ENCODE data around the gene PRDM5.
"Not testable (repeated sequence)": the region's sequence is repeated elsewhere in the genome, so short reads cannot be mapped to it uniquely, and the experiment has no call there.

PRDM5 gene

DNA sequence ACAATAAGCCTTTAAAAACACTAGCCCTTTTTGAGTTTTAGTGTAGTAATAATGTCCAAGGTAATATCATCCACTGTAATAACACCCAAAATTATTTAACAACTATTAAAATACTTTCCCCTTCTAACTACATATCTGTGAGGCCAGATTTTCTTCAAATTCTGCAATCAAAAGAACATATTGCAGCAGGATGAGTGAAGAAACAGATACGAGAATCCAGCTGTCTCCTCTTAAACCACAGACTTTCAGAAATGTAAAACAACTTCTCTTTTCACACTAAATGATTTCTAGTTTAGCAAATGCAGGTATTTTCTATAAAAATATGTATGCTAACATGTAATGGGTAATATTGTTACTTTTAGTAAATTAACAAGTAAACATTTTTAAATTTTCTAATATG lies 148.9 kb downstream of the PRDM5 start:
- H3K4me3 ChIP-seq (ENCODE audit: low read length): no peak overlapping the region
- DNase-seq (ENCODE audit: low read depth, low spot score): no peak

DNA sequence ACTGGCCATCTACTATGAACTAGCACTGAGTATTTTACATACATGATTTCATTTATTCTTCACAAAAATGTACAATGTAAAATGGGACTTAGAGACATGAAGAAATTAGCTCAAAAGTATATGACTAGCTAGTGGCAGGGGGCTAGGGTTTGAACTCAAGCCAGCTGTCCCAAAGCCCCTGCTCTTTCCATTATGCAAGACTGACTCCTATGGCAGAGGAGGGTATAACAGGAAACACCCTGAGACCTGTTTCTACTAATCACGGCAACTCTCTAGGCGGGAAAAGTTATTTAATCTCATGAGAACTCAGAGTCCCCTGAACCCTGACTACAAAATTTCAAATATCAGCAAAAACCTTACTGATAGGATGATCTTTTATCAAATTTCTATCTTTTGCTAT lies 150.6 kb downstream of the PRDM5 start:
- no peak for DNase-seq (ENCODE audit: low read depth, low spot score)
- H3K4me3 ChIP-seq (ENCODE audit: low read length): no peak overlapping the region

DNA sequence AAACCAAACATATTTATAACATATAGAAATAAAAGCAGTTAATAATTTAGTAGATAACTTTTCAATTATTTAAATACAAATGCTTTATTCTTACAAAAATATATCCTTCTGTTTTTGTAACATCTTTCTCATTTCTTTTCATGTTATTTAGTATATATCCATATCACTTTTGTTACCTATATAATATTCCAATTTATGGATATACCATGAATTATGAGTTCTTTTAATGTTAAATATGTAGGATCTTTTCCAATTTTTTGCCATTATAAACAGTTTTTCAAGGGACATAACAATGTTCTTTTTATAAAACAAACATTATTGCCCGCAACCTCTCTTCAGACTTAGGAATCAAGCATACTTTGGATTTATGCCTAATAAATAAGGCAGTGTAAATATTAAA lies 151.6 kb downstream of the PRDM5 start:
- no peak for DNase-seq (ENCODE audit: low read depth, low spot score)
- H3K4me3 ChIP-seq (ENCODE audit: low read length): no peak overlapping the region

DNA sequence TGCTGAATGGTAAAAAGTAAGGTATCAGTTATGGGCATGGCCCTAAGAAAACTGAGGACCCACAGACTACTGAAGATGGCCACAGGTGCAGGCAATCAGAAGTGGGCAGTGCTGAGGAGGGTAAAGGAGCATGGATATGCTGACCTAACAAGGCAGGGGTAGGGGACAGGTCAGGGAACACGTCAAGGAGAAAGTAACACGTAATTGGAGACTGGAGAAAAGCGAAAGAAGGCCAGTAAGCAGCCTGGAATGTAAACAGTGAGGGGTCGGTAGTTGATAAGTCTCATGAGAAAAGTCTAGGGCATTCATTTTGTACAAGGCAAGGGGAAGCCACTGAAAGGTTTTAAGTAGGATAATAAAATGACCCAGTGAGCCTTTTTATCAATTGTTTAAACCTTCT lies 153.3 kb downstream of the PRDM5 start:
- no peak for DNase-seq (ENCODE audit: low read depth, low spot score)

DNA sequence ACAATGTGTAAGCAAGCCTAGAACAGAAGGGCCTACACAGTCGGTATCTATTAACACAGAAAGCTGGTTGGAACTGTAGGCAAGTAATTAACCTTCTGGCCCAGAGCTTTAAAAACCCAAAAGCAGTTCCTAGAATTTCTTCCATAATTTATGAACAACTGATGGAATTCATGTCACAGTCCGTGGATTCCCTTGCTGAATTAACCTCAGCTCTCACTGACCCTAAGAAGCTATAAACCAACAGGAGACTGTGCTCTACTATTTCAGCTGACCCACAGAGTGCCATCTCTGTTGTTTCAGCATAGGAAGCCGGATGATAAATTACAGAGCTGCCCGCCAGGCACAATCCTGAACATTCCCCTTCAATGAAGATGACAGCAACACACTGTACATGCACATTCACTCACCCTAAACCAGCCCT lies 157.3 kb downstream of the PRDM5 start:
- DNase-seq (ENCODE audit: low read depth, low spot score): no peak
- no peak overlapping the region for H3K4me3 ChIP-seq (ENCODE audit: low read length)

More for the DNA sequence above, 153.3 kb downstream of the PRDM5 start:
- H3K4me3 ChIP-seq (ENCODE audit: low read length): no peak overlapping the region

DNA sequence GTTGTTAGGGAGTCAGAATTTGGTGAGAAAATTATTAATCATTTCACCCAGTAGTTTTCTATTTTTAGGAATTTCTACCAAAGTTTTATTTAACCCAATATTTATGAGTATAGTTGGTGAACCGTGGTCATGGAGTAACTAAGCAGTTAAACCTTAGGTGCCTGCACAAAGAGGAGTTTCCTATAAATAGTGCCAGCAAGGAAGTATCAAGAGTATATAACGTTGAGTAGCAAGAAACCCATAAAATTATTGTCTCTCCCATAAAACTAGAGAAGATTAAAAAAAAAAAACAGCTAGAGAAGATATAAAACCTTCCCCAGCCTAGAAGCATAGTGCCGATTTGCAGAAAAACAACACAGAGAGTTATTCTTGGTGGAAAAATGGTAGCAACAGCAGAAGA lies 158.9 kb downstream of the PRDM5 start:
- no peak overlapping the region for H3K4me3 ChIP-seq (ENCODE audit: low read length)
- no peak for DNase-seq (ENCODE audit: low read depth, low spot score)

DNA sequence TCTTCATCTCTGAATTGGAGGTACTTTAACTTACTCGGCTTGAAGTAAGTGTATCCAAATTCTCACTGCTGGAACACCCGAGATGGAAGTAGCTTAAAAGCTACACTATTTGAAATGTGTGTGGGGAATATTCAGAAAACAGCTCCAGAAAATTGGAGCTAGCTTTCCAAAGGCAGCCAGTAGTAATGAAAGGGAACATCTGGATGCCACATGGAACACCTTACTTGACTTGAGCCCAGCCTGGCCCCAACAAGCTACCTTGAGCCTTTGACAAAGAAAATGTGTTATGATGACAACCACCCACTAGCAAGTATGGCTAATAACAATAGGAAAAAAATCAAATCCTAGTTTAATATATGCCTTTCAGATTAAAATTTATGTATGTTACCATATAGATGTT lies 161.5 kb downstream of the PRDM5 start:
- no peak for DNase-seq (ENCODE audit: low read depth, low spot score)
- H3K4me3 ChIP-seq (ENCODE audit: low read length): no peak overlapping the region

DNA sequence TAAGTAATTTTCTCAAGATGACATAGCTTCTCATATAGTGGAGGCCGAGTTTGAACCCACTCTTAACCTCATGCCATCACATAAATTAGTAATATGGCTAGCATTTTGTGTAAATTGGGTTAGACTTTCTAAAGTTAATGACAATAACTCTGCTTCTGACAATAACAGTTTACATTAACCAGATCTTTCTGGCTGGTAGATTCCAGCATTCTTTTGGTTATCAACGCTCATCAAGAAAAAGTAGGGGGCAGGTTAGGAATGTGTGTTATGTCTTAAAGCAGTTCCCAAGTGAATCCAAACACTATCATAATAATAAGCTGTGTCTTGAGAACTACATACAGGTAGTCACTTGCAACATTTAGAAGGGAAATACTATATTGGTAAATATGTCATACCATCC lies 162.5 kb downstream of the PRDM5 start:
- no peak for DNase-seq (ENCODE audit: low read depth, low spot score)
- no peak overlapping the region for H3K4me3 ChIP-seq (ENCODE audit: low read length)

DNA sequence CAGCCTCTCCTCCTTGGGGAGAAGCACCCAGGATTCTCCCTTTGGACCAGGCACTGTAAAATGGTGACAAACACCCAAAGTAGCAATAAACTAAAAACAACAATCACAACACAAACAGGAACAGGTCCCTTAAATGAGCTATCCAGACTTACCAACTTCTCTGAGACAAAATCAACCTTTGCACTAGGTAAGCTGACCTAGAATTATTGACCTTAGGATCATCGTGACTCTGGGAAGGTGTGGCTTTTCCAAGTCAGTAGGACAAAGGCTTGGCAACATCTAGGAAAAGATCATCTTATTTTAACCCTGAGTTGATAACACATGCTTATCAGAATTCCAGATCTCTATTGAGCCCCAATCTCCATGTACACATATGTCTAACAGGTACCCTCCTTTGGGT lies 166.7 kb downstream of the PRDM5 start:
- H3K4me3 ChIP-seq (ENCODE audit: low read length): no peak overlapping the region
- DNase-seq (ENCODE audit: low read depth, low spot score): no peak

DNA sequence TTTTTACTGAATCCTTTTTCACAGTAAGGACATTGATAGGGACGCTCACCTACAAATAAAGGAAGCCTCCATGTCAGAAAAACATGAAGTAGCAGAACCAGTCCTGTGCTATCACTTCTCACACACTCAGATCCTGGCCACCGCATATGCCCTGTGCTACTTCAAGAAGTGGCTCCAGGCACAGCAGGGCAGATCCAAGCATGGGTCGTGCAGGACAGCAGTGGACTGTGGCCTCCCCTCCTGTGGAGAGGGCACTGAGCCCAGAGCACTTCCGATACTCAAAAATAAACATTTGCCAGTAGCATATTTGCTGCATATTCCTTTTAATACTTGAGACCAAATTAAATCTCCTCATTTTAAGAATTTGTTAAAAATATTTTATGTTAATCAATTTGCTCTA lies 167.9 kb downstream of the PRDM5 start:
- DNase-seq (ENCODE audit: low read depth, low spot score): no peak
- no peak overlapping the region for H3K4me3 ChIP-seq (ENCODE audit: low read length)

DNA sequence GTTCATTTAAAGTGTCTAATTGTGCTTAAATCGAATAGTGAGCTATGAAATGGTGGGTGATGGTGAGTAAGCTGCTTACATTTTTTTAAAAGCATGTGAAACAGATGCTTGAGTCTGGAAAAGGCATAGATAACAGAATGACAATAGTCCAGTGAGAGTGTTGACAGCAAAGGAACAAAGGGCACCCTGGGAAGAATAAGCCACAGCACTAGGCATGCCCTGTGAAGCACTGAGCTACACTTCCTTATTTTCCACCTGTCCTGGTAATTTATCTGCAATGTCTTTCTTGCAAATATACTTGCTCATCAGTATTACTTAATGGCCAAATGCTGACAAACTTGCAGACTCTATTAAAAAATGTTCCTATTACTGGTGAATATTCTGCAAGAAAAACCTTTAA lies 168.7 kb downstream of the PRDM5 start:
- DNase-seq (ENCODE audit: low read depth, low spot score): no peak
- H3K4me3 ChIP-seq (ENCODE audit: low read length): no peak overlapping the region

DNA sequence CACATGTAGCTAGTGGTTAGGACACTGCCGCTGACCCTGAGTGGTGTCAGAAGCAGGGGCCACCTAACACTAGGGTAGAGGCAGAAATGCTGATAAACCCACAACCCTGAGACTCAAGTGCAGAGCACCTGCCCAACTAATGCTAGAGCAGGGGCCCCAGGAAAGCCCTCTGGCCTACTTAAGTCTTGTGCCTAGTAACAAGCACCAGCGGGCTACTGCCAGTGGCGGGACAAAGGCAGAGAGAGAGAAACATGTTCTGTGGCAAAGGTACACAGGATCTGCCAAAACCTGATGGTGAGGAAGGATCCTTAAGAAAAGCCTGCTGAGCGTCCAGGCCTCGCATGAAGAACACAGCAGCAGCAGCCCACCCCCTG lies 172.4 kb downstream of the PRDM5 start:
- H3K4me3 ChIP-seq (ENCODE audit: low read length): no peak overlapping the region
- DNase-seq (ENCODE audit: low read depth, low spot score): no peak

DNA sequence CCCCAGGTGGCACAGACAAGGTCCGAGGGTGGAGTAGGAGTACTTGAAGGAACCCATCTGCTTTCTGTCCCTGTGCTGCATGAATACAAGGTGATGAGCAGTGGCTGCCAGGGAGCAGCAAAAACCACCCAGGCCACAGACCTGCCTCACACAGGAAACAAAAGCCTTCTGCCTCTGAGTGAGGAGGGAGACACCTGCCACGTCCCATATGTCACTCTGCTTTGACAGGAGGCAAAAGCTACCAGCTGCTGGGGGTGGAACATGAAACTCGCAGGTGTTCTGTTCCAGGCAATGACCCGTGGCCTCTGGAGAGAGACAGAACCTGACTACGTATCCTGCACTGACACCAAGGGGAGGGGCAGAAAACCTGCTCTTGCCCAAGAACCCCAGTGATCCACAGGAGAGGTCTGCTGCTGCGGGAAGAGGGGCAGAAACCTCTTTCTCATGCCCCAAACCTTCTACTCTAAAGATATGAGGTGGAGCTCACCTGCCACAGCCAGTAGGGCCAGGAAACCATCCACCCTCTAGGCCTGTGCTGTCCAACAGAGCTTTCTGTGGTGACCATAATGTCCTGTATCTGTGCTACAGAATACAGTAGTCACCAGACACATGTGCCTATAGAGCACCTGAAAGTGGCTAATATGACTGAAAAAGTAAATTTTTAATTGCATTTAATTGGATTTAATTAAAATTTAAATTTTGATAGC lies 172.9 kb downstream of the PRDM5 start:
- no peak overlapping the region for H3K4me3 ChIP-seq (ENCODE audit: low read length)
- peak; percentile 80 for DNase-seq (ENCODE audit: low read depth, low spot score)

DNA sequence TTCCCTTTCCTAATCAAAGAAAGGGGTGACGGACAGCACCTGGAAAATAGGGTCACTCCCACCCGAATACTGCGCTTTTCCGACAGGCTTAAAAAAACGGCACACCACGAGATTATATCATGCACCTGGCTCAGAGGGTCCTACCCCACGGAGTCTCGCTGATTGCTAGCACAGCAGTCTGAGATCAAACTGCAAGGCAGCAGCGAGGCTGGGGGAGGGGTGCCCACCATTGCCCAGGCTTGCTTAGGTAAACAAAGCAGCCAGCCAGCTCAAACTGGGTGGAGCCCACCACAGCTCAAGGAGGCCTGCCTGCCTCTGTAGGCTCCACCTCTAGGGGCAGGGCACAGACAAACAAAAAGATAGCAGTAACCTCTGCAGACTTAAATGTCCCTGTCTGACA lies 180.9 kb downstream of the PRDM5 start:
- not testable (repeated sequence) for DNase-seq (ENCODE audit: low read depth, low spot score); H3K4me3 ChIP-seq (ENCODE audit: low read length)

DNA sequence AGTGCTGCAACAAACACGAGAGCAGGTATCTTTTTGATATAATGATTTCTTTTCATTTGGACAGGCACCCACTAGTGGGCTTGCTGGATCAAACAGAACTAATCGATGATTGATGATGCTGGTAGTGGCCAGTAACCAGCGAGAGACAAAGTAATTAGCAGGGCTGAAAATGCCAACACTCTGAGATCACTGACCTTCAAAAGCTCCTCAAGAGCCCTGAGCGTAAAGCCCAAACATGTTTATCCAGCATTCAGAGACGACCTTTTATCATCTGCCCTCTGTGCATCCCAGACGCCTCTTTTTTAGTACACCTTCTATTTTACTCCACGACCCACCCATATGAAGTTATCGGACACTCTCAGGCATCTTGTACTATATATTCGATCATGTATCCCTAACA lies 186.2 kb downstream of the PRDM5 start:
- H3K4me3 ChIP-seq (ENCODE audit: low read length): no peak overlapping the region
- DNase-seq (ENCODE audit: low read depth, low spot score): no peak

DNA sequence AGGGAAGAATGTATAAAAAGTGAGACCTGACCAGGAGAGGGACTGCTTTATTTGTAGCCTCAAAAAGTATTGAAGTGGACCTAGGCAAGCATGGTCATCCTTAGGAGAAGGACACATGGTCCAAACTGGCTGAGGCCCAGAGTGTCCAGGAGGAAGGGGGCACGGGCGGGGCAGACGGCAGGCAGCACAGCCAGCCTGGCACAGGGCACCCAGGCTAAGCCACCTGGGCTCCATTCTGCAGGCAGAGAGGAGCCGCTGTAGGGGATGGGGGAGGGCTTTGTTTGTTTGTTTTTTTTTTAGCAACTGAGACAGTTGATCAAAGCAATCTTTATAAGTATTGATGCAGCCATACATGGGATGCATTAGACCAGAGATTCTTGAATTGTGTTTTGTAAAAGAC lies 188.6 kb downstream of the PRDM5 start:
- H3K4me3 ChIP-seq (ENCODE audit: low read length): no peak overlapping the region

DNA sequence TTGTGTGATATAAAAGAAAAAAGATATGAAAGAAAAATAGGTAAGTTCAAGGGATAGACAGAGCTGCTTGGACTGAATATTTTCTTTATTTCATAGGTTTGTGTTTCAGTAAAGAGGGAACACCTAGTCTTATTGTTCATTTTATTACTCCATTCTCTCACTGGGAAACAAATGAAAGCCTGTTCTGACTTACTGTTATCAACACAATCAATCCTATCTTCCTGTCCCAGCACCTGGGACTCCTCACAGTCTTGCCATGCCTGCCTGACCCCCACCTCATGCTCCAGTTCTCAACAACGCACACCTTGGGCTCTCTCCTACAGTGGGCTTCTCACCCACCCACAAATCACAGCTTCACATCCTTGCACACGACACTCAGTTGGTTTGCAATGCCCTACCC lies 189.5 kb downstream of the PRDM5 start:
- no peak overlapping the region for H3K4me3 ChIP-seq (ENCODE audit: low read length)
- DNase-seq (ENCODE audit: low read depth, low spot score): no peak

More for the DNA sequence above, 188.6 kb downstream of the PRDM5 start:
- DNase-seq (ENCODE audit: low read depth, low spot score): no peak

DNA sequence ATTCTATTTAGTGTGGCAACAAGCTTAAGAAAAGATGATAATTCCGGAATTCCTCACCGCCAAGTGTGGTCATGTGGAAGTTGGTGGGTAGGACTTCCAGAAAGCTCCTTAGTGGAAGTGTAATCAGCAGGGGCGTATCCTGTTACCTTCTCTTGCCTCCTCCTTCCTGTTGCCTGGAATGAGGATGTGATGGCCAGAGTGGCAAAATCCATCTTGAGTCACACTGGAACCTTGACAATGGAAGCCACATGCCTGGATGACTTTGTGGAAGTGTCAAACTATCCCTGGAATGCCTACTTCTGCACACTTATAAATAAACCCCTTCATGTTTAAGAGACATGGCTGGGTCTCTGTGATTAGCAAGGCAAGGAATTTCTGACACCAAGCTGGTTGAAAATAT lies 191.0 kb downstream of the PRDM5 start:
- no peak overlapping the region for H3K4me3 ChIP-seq (ENCODE audit: low read length)
- DNase-seq (ENCODE audit: low read depth, low spot score): no peak

DNA sequence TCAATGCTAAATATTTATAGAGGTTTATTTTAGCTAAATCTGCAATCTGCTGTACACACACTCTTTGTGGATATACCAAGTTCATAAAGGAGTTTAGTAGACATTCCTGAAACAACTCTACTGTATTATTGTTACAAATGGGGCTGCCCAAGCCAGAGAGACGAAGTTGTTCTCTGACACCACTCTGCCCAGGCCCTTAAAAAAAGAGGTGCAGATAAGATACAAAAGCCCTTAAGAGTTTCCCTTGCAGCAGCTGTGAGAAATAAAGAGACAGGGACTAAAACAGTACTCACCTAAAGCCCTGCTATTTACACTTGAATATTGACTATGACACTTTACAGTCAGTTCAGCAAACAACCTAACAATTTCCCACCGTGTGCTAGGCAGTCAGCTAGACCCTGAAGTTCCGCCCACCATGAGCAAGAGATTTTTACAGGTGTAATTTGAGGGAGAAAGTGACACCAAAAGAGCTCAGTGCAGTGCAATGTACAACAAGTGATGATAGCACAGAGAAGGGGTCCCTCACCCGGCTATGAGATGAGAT lies 191.7 kb downstream of the PRDM5 start:
- no peak for DNase-seq (ENCODE audit: low read depth, low spot score)
- H3K4me3 ChIP-seq (ENCODE audit: low read length): no peak overlapping the region

DNA sequence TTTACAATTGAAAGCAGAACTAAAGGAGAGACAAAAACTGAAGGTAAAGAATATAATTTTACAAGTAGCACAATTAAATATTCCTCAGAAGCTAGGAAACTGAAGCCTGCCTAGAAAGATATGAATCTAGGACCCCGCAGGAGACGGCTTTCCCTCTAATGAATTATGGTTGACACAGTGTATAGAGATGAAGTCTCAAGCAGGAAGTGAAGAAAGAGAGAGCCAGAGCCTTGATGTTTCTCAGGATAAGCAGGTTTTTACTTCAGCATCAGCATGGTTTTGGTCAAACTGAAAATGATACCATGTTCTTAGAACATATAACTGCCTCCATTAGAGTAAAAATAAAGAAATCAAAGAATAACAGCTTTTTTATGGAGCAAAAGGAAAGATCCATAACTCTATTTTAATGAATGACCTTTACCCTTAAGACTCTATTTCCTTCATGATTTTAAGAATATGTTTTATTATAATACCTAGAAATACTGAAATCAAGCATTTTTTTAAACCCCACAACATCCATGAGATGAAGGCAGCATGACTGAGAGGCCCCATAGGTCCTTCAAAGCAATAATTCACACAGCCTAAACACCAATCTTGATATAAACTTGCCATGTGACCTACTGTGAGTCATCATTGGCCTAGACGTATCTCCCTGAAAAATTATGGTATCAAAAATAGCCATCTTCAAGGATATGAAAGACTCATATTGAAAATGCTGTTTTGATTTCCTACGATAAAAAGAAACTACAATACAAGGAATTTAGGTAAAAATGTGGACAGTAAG lies 193.4 kb downstream of the PRDM5 start:
- no peak overlapping the region for H3K4me3 ChIP-seq (ENCODE audit: low read length)
- no peak for DNase-seq (ENCODE audit: low read depth, low spot score)

Measured in Jurkat, Clone E6-1 (cell line).